Stimulated activated CD8-positive, alpha-beta memory T cell treated with anti-CD3 and anti-CD28 coated beads, Interleukin-7, amount 100 ng/mL, for 4 hours (primary cell): ENCODE results near the gene ERCC5.

ENCODE experiments used
- DNase-seq, 2 donors: peaks; one replicate each; pipeline ENCODE4 v3.0.0-alpha.2; 2020; ENCODE audit warnings: low read depth in 2 of 2

ERCC5 gene

DNA sequence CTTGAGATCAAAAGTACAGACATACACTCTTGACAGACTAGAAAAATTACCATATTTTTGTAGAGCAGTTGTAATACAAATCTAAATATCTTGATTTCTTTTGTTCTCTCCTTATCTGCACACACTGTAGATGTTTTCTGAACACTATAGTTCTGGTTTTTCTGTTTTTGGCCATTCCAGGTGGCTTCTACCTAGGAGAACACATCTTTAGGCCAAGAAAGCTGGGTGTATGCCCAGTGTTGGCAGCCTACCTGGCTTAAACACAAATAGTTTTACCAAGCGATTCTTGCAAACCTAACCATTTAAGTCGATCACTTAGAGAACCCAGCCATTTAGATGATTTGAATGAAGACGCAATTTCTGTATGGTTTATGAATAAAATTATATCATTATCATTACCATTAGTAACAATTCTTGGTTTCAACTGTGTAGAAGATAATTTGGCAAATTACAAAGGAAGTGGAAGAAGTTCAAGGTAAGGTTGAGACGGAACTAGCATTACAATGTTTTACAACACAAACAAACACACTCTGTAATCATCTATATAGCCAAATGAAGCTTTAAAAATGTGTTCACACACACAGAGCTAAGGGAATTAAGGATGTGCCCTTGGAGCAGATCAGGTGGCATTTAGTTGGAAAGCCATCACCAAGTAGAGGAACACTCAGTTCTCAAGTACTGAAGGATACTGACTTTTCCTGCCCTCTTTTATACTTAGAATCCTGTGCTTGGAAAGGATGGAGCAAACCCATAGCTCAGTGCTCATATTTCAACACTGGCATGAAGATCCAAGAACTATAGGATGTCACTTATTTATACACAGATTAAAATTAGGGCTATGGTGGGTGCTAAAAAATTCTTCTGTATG is 36.2 kb downstream of the ERCC5 start:
- no peak for DNase-seq

- DNase-seq = no peak
Observed at GRCh38 chr13:102892503-102892902, 46.7 kb downstream of the ERCC5 start.

- no peak for DNase-seq
Observed at GRCh38 chr13:102897371-102898138, 51.7 kb downstream of the ERCC5 start.

GRCh38 chr13:102900193-102900608 is 54.4 kb downstream of the ERCC5 start:
- no peak for DNase-seq

DNA sequence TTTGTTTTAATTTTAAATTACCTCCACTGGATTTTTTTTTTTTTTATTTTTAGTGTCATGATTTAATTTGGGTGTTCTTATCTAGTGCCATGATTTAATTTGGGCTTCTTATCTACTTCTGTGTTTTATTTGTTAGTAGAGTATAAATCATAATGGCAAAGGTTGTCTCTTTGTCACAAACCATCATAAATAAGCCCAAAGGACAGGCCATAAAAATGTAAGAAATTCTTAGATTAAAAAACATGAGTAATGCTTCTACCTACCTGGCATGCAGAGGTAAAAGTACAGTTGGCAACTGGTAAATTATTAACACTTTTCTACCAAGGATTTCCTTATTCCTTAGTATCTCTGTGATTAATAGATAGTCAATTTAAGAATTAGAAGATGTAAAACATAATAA is 55.2 kb downstream of the ERCC5 start:
- DNase-seq = no peak

DNA sequence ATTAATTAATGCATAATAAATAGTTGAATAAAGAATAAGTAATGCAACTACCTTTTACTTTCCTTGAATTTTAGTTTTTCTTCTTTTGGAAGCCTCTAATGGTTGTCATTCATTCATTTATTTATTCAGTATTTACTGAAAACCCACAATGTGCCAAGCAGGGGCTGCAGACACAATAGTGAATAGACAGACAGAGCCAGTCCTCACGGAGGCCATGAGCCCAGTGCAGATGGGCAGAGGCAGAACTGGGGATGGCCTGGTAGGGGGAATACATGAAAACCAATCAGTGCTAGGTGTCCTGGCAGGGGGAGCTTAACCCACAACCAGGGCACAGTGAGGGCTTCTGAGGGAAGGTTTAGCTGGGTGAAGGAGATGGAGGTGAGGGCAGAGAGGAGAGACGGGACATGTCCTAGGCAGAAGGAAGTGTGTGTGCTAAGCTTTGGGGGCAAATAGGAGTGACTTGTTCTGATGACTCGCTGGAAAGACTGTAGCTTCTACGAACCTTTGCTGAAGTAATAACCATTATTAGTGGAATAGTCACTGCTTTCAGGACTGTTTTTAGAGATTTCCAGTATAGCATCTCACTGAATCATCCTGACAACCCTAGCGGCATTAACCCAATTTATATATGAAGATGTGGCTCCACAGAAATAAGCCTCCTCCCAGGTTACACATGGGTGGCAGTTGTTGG is 55.9 kb downstream of the ERCC5 start:
- DNase-seq = no peak

GRCh38 chr13:102902789-102903347 is 57.0 kb downstream of the ERCC5 start:
- no peak for DNase-seq

- no peak for DNase-seq
Observed at GRCh38 chr13:102903659-102904407, 58.0 kb downstream of the ERCC5 start.

DNA sequence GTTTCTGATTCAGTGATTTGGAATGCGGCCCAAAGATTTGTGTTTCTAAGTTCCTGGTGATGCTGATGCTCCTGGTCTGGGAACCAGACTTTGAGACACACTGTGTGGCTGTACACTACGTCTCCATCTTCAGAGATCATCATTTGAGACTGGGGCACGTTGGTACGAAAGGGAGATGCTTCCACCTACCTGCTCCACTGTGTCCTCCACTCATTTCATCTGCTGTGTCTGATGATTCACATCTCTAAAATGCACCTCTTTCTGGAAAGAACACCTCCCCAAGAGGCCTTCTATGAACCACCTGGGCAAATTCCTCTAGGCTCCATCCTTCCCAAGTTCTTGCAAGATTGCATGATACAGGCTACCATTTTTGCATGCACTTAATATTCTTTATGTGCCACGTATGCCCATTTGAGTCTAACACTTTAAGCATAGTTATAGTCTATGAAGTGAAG is 58.6 kb downstream of the ERCC5 start:
- DNase-seq = no peak

DNA sequence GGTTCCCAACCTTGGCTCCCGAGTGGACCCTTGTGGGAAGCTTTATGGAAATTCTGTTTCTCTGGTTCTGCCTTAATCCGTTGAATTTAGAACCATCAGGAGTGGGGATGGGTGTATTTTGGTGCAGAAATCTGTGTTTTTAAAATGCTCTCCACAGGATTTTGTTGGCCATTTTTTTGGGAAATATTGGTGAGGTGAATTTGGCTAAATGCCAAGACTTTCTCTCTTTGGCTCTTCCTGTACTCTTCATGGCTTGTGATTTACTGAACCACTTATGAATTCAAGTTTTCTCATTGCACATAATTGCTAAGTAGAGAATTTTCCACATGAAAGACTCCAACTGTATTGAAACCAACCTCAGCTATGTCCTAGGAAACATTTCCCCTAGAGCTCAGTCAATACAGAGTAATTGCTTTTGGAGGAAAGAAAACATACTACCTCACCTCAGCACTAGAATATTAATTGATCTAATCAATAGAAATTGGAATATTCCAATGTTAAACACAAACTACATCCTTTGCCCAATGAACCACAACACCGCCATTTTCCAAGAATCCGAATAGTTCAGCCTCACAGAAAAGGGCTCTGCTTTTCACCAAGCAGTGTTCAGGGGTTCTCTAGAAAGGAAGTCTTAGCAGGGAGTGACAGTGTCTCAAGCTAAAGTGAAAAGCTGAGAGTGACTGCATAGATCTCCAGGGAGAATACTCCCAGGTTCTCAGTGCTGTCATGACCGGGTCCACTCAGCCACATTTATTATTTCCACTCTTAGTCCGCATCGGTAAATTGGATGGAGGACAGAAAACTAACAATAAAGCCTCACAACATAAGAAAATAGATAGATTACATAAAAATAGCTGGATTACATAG is 60.3 kb downstream of the ERCC5 start:
- DNase-seq = no peak

DNA sequence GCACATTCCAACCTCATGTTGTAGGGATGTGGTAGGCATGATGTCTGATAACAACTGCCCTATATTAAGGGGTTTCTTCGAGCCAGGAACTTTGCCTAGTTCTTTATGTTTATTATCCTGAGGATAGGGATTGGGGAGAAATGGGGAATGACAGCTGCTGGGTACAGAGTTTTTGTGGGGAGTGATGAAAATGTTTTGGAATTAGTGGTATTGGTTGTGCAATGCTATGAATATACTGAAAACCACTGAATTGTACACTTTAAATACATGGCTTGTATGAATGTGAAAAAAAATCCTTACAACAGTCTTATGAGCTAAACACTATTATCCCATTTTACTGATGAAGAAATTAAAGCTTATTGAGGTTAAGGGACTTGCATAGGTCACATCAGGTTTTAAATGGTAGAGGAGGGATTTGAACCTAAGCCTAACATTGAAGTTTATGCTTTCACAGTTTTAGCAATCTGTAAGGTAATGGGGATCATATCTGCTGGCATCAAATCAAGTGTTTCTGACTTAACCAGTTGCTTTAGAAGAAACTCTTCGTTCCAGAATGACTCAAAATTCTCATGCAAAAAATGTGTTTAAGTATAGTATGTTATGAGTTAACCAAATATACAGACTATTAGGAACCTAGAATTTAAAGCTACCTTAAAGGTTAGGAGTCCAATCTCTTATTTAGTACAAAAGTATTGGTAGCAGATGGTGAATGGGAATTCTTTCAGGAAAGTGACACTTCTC is 61.4 kb downstream of the ERCC5 start:
- no peak for DNase-seq

DNA sequence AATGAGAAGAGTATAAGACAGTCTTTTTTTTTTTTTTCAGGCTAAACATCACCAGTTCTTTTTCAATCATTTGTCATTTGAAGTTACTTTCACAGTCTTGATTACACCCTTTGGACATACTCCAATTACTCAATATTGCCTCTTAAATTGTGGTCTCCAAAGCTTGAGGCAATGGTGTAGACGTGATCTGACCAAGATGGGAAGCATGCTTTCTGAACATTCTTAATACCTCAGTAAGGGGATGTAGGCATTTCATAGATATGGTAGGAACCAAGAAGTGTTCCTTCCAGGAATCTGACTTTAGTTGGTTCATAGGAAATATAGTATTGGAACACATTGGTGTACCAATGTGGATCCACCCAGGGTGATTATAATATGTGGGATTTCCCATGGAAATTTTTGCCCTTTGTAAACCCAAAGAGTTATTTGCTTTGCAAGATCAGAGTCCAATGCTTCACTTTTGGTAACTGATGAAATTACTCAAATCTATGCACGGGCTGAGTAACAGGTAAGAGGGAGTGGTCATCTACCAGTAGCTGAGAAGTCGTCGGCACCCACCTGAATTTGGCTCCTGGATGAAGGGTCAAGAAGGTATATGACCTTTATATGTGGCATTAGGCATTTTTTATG is 62.2 kb downstream of the ERCC5 start:
- DNase-seq = no peak

DNA sequence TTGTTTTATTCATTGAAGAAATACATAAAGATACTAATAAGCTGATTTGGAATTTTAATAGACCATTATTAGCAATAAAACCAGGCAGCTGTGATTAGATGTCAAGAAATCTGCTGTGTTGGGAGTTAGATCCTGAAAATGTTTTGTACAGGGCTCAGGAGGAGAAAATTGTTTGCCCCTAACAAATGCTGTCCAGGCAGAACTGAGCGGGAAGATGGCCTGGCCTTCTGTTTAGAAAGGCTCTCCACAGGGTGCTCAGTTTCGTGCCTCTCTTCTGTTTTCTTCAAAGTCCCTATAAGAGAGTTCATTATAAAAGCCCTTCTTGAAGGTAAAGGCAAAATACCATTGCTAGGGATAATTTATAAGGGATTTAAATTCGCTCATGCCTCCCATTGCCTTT is 64.1 kb downstream of the ERCC5 start:
- no peak for DNase-seq

DNA sequence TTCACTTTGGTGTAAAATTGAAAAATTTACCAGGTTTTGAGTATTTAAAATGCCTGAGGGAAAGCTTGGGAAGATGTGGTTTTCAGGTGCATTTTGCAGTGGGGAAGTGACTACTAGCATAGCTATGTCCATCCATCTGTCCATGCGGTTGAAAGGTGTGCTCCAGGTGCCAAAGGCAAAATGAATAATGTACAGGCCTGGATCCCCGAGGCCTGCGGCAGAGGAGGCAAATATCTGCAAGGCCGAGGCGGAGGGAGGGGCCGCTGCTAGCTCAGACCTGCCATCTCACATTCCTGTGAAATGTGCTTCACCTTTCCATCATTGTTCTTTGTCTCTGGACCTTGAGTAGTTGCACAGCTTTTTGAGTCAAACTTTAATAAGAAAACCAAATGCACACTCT is 65.5 kb downstream of the ERCC5 start:
- no peak for DNase-seq

DNA sequence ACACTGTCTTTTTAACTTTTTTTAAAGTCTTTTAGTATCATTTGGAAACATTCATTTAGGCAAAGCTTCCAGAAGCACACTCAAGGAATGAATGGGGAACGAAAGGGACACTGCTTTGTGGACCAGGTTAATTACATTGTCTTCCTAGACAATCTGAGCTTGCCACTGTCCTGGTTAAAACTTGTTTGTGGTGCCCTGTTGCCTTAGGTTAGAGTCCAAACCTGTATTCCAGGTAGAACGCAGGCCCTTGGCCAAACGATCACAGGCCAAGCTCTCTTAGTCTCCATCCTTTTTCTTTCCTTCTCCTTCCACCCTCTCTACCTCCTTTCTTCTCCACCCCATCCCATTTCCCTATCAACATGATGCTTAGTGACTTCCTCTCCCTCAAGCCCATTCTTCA is 66.8 kb downstream of the ERCC5 start:
- no peak for DNase-seq

DNA sequence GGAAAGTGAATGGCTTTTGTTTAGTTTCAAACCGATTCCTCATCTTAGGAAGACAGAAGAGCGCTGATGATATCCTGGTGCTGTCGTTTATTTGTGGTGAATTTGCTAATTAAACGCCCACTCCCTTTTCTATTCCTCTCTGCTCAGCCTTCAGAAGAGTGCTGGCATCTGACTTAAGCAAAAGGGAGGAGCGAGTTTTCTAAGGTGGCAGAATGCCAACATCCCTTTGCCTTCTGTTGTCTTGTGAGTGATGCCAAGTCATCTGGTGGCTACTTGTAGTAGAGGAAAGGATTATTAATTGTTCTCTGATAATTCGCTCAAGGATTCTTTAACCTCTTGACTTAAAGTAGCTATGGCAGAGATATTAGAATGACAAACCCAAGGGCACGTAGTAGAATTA is 68.1 kb downstream of the ERCC5 start:
- no peak for DNase-seq

GRCh38 chr13:102914339-102914930 is 68.6 kb downstream of the ERCC5 start:
- no peak for DNase-seq

DNA sequence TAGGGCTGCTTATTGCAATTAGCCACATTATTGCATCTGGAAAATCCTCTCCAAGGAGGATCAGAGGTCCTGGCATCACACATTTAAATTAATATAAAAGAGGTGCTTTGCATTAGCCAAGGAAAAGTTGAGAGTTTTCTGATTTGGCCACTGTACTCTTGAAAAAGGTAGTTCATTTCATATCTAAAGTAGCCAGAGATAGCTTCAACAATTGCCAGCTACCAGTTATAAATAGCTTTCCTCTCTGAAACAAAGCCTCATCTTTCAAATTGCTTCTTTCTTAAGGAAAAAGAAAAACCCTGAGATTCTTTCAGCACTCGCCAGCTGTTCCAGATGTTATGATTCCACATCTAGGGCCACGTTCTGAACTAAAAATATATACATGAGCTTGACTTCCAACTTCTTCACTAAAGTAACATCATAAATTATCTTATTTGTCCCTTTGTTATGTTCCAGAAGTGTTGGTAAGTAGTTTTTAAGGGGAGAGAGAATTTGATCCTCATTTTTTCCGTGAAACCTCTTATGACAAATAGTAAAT is 69.6 kb downstream of the ERCC5 start:
- no peak for DNase-seq

DNA sequence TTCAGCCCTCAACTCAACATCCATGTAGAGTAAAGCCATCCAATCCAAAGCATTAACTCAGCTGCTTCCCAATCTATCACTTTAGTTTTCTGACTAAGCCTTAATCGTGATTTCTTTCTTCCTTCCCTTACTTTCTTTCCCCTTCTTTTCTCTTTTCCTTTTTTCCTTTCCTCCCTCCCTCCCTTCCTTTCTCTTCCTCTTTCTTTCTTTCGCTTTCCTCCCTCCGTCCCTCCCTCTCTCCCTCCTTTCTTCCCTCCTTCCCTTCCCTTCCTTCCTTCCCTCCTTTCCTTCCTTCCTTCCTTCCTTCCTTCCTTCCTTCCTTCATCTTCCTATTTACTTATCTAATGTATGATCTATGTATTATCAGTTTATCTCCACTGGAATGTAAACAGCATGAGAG is 71.2 kb downstream of the ERCC5 start:
- DNase-seq = no peak
